ENCODE results near the gene HIPK3. TPM values are rescaled to one million over a fixed set of nuclear protein-coding genes. Genes with fewer than 3 reads are reported as not detected.
"Not testable (repeated sequence)": the region's sequence is repeated elsewhere in the genome, so short reads cannot be mapped to it uniquely, and the experiment has no call there.

HIPK3 gene
- total RNA-seq, 1 experiment from 2014 or later = 64.8 TPM

DNA sequence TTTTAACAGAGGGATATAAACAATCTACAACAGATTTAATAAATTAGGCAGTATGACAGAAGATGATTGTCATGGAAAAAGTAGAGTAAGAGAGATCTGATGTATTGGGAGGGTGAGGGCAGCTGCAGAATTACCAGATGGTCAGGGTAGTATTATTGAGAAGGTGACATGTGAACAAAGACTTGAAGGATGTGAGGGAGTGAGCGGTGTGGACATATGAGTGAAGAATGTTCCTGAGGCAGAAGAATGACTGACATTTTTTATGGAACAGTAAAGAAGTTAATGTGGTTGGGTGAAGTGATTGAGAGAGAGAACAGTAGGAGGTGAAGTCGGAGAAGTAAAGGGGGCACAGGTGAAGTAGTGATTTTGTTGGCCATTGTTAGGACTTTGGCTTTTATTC lies 42.4 kb upstream of the HIPK3 start:
- no peaks in the 10 kb centered on the region for H3K27me3 ChIP-seq (ENCODE audit: insufficient read depth, low read depth)
- H4K20me1 ChIP-seq (ENCODE audit: insufficient read depth) = no peaks in the 10 kb centered on the region
- intact Hi-C loops (cut with micrococcal nuclease; ENCODE audit: unreplicated experiment) = no loop called here
- no TSS peak for BruUV-seq (replicated peaks)
- H3K9me2 ChIP-seq (ENCODE audit: insufficient read depth) = no peaks in the 10 kb centered on the region
- CTCF ChIA-PET = no interaction called here
- no peaks in the 10 kb centered on the region for H3K4me1 ChIP-seq (replicated peaks; ENCODE audit: insufficient read depth)
- H2AFZ ChIP-seq = no peak overlapping the region
- H3K4me2 ChIP-seq = no peak overlapping the region
- TF ChIP-seq EZH2 (IDR thresholded peaks at IDR 0.05; ENCODE audit: low read depth) = no peak
- TF ChIP-seq, protein P1, sequence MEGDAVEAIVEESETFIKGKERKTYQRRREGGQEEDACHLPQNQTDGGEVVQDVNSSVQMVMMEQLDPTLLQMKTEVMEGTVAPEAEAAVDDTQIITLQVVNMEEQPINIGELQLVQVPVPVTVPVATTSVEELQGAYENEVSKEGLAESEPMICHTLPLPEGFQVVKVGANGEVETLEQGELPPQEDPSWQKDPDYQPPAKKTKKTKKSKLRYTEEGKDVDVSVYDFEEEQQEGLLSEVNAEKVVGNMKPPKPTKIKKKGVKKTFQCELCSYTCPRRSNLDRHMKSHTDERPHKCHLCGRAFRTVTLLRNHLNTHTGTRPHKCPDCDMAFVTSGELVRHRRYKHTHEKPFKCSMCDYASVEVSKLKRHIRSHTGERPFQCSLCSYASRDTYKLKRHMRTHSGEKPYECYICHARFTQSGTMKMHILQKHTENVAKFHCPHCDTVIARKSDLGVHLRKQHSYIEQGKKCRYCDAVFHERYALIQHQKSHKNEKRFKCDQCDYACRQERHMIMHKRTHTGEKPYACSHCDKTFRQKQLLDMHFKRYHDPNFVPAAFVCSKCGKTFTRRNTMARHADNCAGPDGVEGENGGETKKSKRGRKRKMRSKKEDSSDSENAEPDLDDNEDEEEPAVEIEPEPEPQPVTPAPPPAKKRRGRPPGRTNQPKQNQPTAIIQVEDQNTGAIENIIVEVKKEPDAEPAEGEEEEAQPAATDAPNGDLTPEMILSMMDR (conservative IDR thresholded peaks at IDR 0.05) = no peak
- H3K27ac ChIP-seq = no peak overlapping the region
- no peaks in the 10 kb centered on the region for H3F3A ChIP-seq (ENCODE audit: insufficient read depth, low read depth)
- H3K79me2 ChIP-seq (ENCODE audit: low read depth) = no peaks in the 10 kb centered on the region
- DNase-seq = no peak
- H3K4me3 ChIP-seq = no peak overlapping the region
- POLR2A ChIA-PET (ENCODE audit: unreplicated experiment) = no interaction called here
- no peaks in the 10 kb centered on the region for H3K9me3 ChIP-seq (ENCODE audit: insufficient read depth, low read depth)
- no peaks in the 10 kb centered on the region for H3K36me3 ChIP-seq (ENCODE audit: low read depth)

DNA sequence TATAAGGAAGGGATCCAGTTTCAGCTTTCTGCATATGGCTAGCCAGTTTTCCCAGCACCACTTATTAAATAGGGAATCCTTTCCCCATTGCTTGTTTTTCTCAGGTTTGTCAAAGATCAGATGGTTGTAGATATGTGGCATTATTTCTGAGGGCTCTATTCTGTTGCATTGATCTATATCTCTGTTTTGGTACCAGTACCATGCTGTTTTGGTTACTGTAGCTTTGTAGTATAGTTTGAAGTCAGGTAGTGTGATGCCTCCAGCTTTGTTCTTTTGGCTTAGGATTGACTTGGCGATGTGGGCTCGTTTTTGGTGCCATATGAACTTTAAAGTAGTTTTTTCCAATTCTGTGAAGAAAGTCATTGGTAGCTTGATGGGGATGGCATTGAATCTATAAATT lies 40.5 kb upstream of the HIPK3 start:
- H3K36me3 ChIP-seq (ENCODE audit: low read depth); H2AFZ ChIP-seq; H3K79me2 ChIP-seq (ENCODE audit: low read depth); DNase-seq; H3K27ac ChIP-seq; H3K9me2 ChIP-seq (ENCODE audit: insufficient read depth); H3K27me3 ChIP-seq (ENCODE audit: insufficient read depth, low read depth); CTCF ChIA-PET; H3K9me3 ChIP-seq (ENCODE audit: insufficient read depth, low read depth); H3K4me1 ChIP-seq (replicated peaks; ENCODE audit: insufficient read depth); intact Hi-C loops (cut with micrococcal nuclease; ENCODE audit: unreplicated experiment); H3K4me2 ChIP-seq; H4K20me1 ChIP-seq (ENCODE audit: insufficient read depth); POLR2A ChIA-PET (ENCODE audit: unreplicated experiment); BruUV-seq (replicated peaks); H3F3A ChIP-seq (ENCODE audit: insufficient read depth, low read depth); H3K4me3 ChIP-seq: not testable (repeated sequence)

DNA sequence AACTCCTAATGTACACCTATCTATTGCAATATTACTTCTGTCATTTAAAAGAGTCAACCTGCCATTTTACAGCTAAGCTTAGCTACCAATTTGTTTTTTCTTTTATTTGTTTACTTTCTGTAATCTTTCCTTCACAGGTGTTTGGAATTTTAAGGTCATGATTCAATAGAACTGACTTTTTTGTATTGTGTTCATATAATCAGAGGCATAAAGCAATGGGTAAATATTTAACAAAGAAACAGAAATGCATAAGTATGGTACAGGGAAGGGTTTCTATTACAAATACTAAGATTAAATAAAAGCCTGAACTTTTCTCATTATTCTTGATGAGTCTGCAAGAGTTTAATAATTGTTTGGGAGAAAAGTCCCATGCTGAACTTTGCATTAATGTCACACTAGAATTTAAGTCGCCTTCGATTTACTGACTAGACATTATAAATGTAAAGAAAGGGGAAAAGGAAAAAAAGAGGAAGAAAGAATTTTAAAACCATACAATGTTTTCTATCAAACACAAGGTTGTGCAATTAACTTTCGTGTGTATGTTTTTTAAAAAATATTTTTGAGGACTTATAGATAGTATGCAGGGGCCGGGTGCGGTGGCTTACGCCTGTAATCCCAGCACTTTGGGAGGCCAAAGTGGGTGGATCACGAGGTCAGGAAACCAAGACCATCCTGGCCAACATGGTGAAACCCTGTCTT lies 35.0 kb upstream of the HIPK3 start:
- POLR2A ChIA-PET (ENCODE audit: unreplicated experiment) = interaction anchor here (0.6 kb wide), 1 partner anchor 1315 kb away, joined by 3 read pairs; no protein-coding TSS in a partner anchor
- H3K4me1 ChIP-seq (replicated peaks; ENCODE audit: insufficient read depth) = no peaks in the 10 kb centered on the region
- no peak overlapping the region for H3K27ac ChIP-seq
- H3K27me3 ChIP-seq (ENCODE audit: insufficient read depth, low read depth) = no peaks in the 10 kb centered on the region
- H3K36me3 ChIP-seq (ENCODE audit: low read depth) = no peaks in the 10 kb centered on the region
- H3K79me2 ChIP-seq (ENCODE audit: low read depth) = no peaks in the 10 kb centered on the region
- no peaks in the 10 kb centered on the region for H3F3A ChIP-seq (ENCODE audit: insufficient read depth, low read depth)
- CTCF ChIA-PET = no interaction called here
- H2AFZ ChIP-seq = no peak overlapping the region
- intact Hi-C loops (cut with micrococcal nuclease; ENCODE audit: unreplicated experiment) = no loop called here
- no peaks in the 10 kb centered on the region; the same call in 1 of the 2 replicates for H4K20me1 ChIP-seq (ENCODE audit: insufficient read depth)
- BruUV-seq (replicated peaks) = no TSS peak
- TF ChIP-seq, protein P1 (conservative IDR thresholded peaks at IDR 0.05) = no peak
- no peak for TF ChIP-seq EZH2 (IDR thresholded peaks at IDR 0.05; ENCODE audit: low read depth)
- H3K4me2 ChIP-seq = no peak overlapping the region
- no peak overlapping the region for H3K4me3 ChIP-seq
- no peaks in the 10 kb centered on the region for H3K9me3 ChIP-seq (ENCODE audit: insufficient read depth, low read depth)
- DNase-seq = no peak
- H3K9me2 ChIP-seq (ENCODE audit: insufficient read depth) = no peaks in the 10 kb centered on the region

DNA sequence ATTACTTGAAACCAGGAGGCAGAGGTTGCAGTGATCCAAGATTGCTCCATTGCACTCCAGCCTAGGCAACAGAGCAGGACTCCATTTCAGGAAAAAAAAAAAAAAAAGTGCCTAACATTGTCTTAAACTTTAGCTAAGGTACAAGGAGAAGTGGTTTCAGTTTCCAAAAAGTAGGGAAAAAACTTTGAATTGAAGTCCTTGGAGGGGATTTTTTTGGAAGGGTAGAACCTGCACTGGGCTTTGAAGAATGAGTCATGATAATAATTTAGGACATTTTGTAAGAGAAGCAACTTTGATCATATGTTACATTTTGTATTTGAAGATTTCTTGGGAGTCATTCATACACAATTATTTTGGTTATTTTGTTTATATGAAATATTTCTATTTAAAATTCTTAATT lies 31.8 kb upstream of the HIPK3 start:
- H3K4me1 ChIP-seq (replicated peaks; ENCODE audit: insufficient read depth) = peaks cover 12% of the 10 kb centered on the region
- intact Hi-C loops (cut with micrococcal nuclease; ENCODE audit: unreplicated experiment) = no loop called here
- no peaks in the 10 kb centered on the region; the same call in 1 of the 2 replicates for H4K20me1 ChIP-seq (ENCODE audit: insufficient read depth)
- H3K9me2 ChIP-seq (ENCODE audit: insufficient read depth) = no peaks in the 10 kb centered on the region
- no peak overlapping the region for H3K27ac ChIP-seq
- ChIA-PET POLR2A (ENCODE audit: unreplicated experiment) (no interaction called here), CTCF (interaction anchor here (0.7 kb wide), 1 partner anchor 549 kb away, joined by 3 read pairs; the partner anchor contains the start of gene FBXO3)
- DNase-seq = no peak
- H2AFZ ChIP-seq = no peak overlapping the region
- BruUV-seq (replicated peaks) = no TSS peak
- H3K4me2 ChIP-seq = no peak overlapping the region
- no peak overlapping the region for H3K4me3 ChIP-seq
- no peaks in the 10 kb centered on the region for H3K36me3 ChIP-seq (ENCODE audit: low read depth)
- TF ChIP-seq EZH2 (IDR thresholded peaks at IDR 0.05; ENCODE audit: low read depth) = no peak
- TF ChIP-seq, protein P1 (conservative IDR thresholded peaks at IDR 0.05) = no peak
- H3F3A ChIP-seq (ENCODE audit: insufficient read depth, low read depth) = peaks cover 8% of the 10 kb centered on the region; the same call in 1 of the 2 replicates
- H3K9me3 ChIP-seq (ENCODE audit: insufficient read depth, low read depth) = no peaks in the 10 kb centered on the region
- no peaks in the 10 kb centered on the region for H3K79me2 ChIP-seq (ENCODE audit: low read depth)
- H3K27me3 ChIP-seq (ENCODE audit: insufficient read depth, low read depth) = no peaks in the 10 kb centered on the region
